Keratinocyte (primary cell): Measurements from ENCODE around the gene CD248. TPM values are rescaled to one million over a fixed set of nuclear protein-coding genes. Genes with fewer than 3 reads are reported as not detected.
A peak's percentile ranks its signal among the peaks of the same experiment; 100 is the strongest.

Experiments
- DNase-seq: peaks from one replicate; pipeline ENCODE4 v3.0.0-alpha.2; 2011; ENCODE audit warnings: low read depth, missing footprints, low spot score
- FAIRE-seq: peaks from 2 replicates; lab custom pipeline; 2011; peaks lifted over from hg19 to GRCh38; lab: Jason Lieb, UNC
- H2AFZ ChIP-seq: 2 replicates; pipeline ENCODE4 v1.6.0; 2012; ENCODE audit warnings: low read length, control low read depth, inconsistent platforms; ENCODE audit not compliant: control insufficient read depth
- H3K27ac ChIP-seq: 2 replicates; pipeline ENCODE4 v1.5.1; 2011; ENCODE audit warnings: low read length; ENCODE audit not compliant: control insufficient read depth, insufficient read depth
- H3K27me3 ChIP-seq: 3 replicates; pipeline ENCODE4 v1.6.0; 2011; ENCODE audit warnings: low read length; ENCODE audit not compliant: control insufficient read depth, insufficient read depth; ENCODE audit errors: extremely low read depth
- H3K36me3 ChIP-seq, 2 experiments: 2 replicates in 1 of 2; 3 replicates in 1 of 2; pipeline ENCODE4 v1.5.1; 2011; ENCODE audit warnings: low read length in 2 of 2, mild to moderate bottlenecking in 1 of 2; ENCODE audit not compliant: control insufficient read depth in 2 of 2, insufficient read depth in 2 of 2; ENCODE audit errors: extremely low read depth in 1 of 2
- H3K4me1 ChIP-seq: 3 replicates; pipeline ENCODE4 v1.5.1; 2011; ENCODE audit warnings: low read length; ENCODE audit not compliant: control insufficient read depth, insufficient read depth; ENCODE audit errors: extremely low read depth
- H3K4me2 ChIP-seq: 3 replicates; pipeline ENCODE4 v1.6.0; 2011; ENCODE audit warnings: low read depth, low read length; ENCODE audit not compliant: control insufficient read depth, insufficient read depth; ENCODE audit errors: extremely low read depth
- H3K4me3 ChIP-seq, 3 experiments: fragments of 200-600 bp in 1 of 3; sonication (generic) in 1 of 3; 2 replicates in 2 of 3; 3 replicates in 1 of 3; pipeline ENCODE4 v1.5.1; 2011 to 2016; ENCODE audit warnings: low read length in 3 of 3, mild to moderate bottlenecking in 3 of 3, control low read depth in 2 of 3, inconsistent platforms in 1 of 3, low read depth in 1 of 3, mixed read lengths in 1 of 3, mixed run types in 1 of 3, moderate library complexity in 1 of 3; ENCODE audit not compliant: control insufficient read depth in 2 of 3, insufficient read depth in 2 of 3; ENCODE audit errors: extremely low read depth in 1 of 3
- H3K79me2 ChIP-seq: 2 replicates; pipeline ENCODE4 v1.6.0; 2012; ENCODE audit warnings: low read length; ENCODE audit not compliant: control insufficient read depth, insufficient read depth
- H3K9ac ChIP-seq: 3 replicates; pipeline ENCODE4 v1.6.0; 2011; ENCODE audit warnings: low read length; ENCODE audit not compliant: control insufficient read depth, insufficient read depth; ENCODE audit errors: extremely low read depth
- H3K9me1 ChIP-seq: 3 replicates; pipeline ENCODE4 v1.6.0; 2011; ENCODE audit warnings: low read length; ENCODE audit not compliant: control insufficient read depth, insufficient read depth; ENCODE audit errors: extremely low read depth
- H3K9me3 ChIP-seq: 2 replicates; pipeline ENCODE4 v1.5.1; 2012; ENCODE audit warnings: low read depth, low read length; ENCODE audit not compliant: control insufficient read depth
- H4K20me1 ChIP-seq: 3 replicates; pipeline ENCODE4 v1.6.0; 2011; ENCODE audit warnings: low read length; ENCODE audit not compliant: control insufficient read depth, insufficient read depth; ENCODE audit errors: extremely low read depth
- EZH2 ChIP-seq: IDR thresholded peaks from one replicate; pipeline ENCODE4 v1.6.1; 2012; ENCODE audit warnings: inconsistent platforms, mild to moderate bottlenecking, low read length, moderate library complexity
- dilution Hi-C: fragments of 300-500 bp; cut with MboI; formaldehyde crosslinking; loops from one replicate; pipeline ENCODE4 v1.7.0; 2020; ENCODE audit warnings: low sequenced_read_pairs; ENCODE audit not compliant: extremely low pct_ligation_motif_present
- polyA plus RNA-seq, 5 experiments: library from polyadenylated mRNA; depleted of rRNA in 3 of 5; stranded (reverse) in 3 of 5; stranded (forward) in 1 of 5; unstranded in 1 of 5; fragments of >200 nt; gene quantifications; 1 replicate in 1 of 5; 2 replicates in 3 of 5; 3 replicates in 1 of 5; pipeline versions ENCODE4 v1.2.1 to v1.2.3, GENCODE V29; 2011 to 2012; ENCODE audit warnings: missing spikeins in 2 of 5, low read depth in 1 of 5, low replicate concordance in 1 of 5
- TF ChIP-seq, protein P1 (sequence below), 3 experiments: IDR thresholded peaks in 1 of 3; conservative IDR thresholded peaks in 1 of 3; optimal IDR thresholded peaks in 1 of 3; 2 replicates in 2 of 3; 3 replicates in 1 of 3; pipeline versions ENCODE3 to v1.5.1; 2011; ENCODE audit warnings: low read length in 3 of 3, mild to moderate bottlenecking in 3 of 3, moderate library complexity in 2 of 3, control low read depth in 1 of 3, inconsistent platforms in 1 of 3; ENCODE audit not compliant: insufficient read depth in 2 of 3; ENCODE audit errors: extremely low read depth in 1 of 3

Gene CD248
- polyA plus RNA-seq, 1 donor (not counting 4 experiments of a cell fraction or from before 2014, with no cell fraction given) = 0.12 TPM

DNA sequence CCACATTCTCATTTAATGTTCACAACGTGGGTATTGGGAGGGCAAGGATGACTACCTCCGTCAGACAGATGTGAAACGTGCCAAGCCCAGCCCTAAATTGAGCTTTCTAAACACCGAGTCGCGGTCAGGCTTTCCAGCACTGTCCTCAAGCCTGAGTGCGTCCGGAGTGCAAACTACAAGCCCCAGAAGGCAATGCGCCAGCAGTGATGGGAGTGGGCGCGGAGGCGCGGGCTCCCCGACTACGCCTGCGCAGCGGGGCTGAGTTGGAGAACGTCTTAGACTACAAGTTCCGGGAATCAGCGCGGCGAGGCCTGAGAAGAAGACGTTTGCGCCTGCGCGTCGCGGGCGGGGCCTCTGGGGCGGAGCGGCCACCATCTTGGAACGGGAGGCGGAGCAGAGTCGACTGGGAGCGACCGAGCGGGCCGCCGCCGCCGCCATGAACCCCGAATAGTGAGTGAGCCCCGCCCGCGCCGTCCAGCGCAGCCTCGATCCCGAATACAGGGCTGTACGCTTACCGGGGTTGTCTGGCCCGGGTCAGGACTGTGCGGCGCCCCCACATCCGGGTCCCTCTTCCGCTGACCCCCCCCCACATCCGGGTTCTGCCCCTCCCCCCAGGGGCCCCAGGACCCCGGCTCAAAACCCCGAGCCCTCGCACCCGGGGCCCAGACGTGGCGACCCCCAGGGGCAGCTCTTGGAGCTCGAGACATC lies 48.4 kb downstream of the CD248 start, which contains the start of gene RAB1B:
TSS of gene RAB1B (plus strand) at position 396 of the 708 bp plus-strand sequence. CDS start at position 437, 41 bp downstream.
- peak within 1 kb of the TSS; percentile 85 to 93 (median 91) for H3K4me3 ChIP-seq
- H4K20me1 ChIP-seq = peaks cover 10% of the 10 kb centered on the region
- dilution Hi-C loops = no loop called here
- H3K4me2 ChIP-seq = peak within 1 kb of the TSS; percentile 99
- peaks cover 35 to 43% of the 10 kb centered on the region in 2 experiments for H3K36me3 ChIP-seq
- peaks cover 32% of the 10 kb centered on the region for H3K79me2 ChIP-seq
- peak within 1 kb of the TSS; percentile 88 for H3K9ac ChIP-seq
- H3K9me3 ChIP-seq = no peaks in the 10 kb centered on the region
- peak within 1 kb of the TSS; percentile 90 for H2AFZ ChIP-seq
- FAIRE-seq (peak; percentile 58), DNase-seq (peak; percentile 96)
- H3K27me3 ChIP-seq = no peaks in the 10 kb centered on the region
- H3K9me1 ChIP-seq = no peaks in the 10 kb centered on the region
- peak within 1 kb of the TSS; percentile 87 for H3K27ac ChIP-seq
- TF ChIP-seq, protein P1, sequence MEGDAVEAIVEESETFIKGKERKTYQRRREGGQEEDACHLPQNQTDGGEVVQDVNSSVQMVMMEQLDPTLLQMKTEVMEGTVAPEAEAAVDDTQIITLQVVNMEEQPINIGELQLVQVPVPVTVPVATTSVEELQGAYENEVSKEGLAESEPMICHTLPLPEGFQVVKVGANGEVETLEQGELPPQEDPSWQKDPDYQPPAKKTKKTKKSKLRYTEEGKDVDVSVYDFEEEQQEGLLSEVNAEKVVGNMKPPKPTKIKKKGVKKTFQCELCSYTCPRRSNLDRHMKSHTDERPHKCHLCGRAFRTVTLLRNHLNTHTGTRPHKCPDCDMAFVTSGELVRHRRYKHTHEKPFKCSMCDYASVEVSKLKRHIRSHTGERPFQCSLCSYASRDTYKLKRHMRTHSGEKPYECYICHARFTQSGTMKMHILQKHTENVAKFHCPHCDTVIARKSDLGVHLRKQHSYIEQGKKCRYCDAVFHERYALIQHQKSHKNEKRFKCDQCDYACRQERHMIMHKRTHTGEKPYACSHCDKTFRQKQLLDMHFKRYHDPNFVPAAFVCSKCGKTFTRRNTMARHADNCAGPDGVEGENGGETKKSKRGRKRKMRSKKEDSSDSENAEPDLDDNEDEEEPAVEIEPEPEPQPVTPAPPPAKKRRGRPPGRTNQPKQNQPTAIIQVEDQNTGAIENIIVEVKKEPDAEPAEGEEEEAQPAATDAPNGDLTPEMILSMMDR (optimal IDR thresholded peaks at IDR 0.05 in 1 of 3, IDR thresholded peaks at IDR 0.05 in 1 of 3, conservative IDR thresholded peaks at IDR 0.05 in 1 of 3; ENCODE audit: extremely low read depth in 1 of 3, insufficient read depth in 2 of 3, low read length in 3 of 3) = no peak
- TF ChIP-seq EZH2 = no peak
- peaks cover 9% of the 10 kb centered on the region for H3K4me1 ChIP-seq

DNA sequence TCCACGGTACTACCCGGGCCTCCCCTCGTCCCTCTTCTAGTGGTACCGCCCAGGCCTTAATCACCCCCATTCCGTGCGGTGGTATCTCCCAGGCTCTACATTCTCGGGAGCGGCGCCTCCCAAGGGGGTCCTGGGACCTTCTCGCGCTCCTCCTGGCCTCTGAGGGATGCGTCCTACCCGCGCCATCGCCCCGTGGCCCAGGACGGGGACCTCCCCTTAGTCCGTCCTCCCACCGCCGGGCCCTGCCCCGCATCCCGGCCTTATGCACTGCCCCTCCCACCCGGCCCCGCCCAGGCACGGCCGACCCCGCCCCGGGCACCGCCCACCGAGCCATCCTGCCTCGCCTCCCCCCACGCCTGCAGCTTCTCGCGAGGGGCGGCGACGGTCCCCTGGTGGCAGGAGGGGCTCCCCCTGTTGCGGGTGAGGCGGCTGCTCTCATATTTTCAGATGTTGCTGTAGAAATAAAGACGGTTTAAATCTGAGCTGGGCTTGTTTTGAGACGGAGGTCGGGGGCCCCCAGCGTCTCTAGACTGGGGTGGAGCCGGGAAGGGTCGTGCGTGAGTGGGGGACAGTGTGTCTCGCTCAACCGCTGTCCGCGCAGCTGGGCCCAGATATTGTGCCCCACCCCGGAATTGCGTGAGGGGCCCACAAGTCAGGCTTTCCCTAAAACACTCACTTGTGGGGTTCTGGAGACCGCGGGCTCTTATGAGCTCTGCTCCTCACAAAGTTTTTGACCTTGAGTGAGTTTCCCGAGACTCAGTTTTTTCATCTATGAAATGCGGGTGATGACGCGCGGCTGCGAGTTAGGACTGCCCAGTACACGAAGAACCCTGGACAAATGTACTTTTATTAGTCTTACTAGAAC lies 49.2 kb downstream of the CD248 start:
- TF ChIP-seq EZH2 = no peak
- TF ChIP-seq, protein P1 (optimal IDR thresholded peaks at IDR 0.05 in 1 of 3, IDR thresholded peaks at IDR 0.05 in 1 of 3, conservative IDR thresholded peaks at IDR 0.05 in 1 of 3; ENCODE audit: extremely low read depth in 1 of 3, insufficient read depth in 2 of 3, low read length in 3 of 3) = peak in 1 of 3 experiments; percentile 8
- FAIRE-seq (no peak), DNase-seq (no peak)
- Histone ChIP-seq H3K9me1 (no peaks in the 10 kb centered on the region), H3K27ac (peak overlapping the region; percentile 87), H3K4me3 (peak overlapping the region; percentile 73 to 91 (median 85)), H3K4me2 (peak overlapping the region; percentile 99), H2AFZ (peak overlapping the region; percentile 90), H3K4me1 (peaks cover 9% of the 10 kb centered on the region), H4K20me1 (peaks cover 10% of the 10 kb centered on the region), H3K79me2 (peaks cover 32% of the 10 kb centered on the region), H3K27me3 (no peaks in the 10 kb centered on the region), H3K9me3 (no peaks in the 10 kb centered on the region), H3K9ac (peak overlapping the region; percentile 88), H3K36me3 (peaks cover 32 to 36% of the 10 kb centered on the region in 2 experiments)
- dilution Hi-C loops = no loop called here
